Fibroblast of skin of scalp (primary cell): ENCODE measurements around the gene LRRC46.
A peak's percentile ranks its signal among the peaks of the same experiment; 100 is the strongest.

Source experiments
- DNase-seq: peaks from one replicate; pipeline ENCODE4 v3.0.0-alpha.2; 2013

LRRC46 gene

GRCh38 chr17:47810200-47810821, 21.2 kb upstream of the LRRC46 start:
- peak; percentile 80 for DNase-seq

GRCh38 chr17:47810901-47811635, 20.4 kb upstream of the LRRC46 start:
- no peak for DNase-seq

GRCh38 chr17:47811709-47812108, 19.8 kb upstream of the LRRC46 start:
- no peak for DNase-seq

DNA sequence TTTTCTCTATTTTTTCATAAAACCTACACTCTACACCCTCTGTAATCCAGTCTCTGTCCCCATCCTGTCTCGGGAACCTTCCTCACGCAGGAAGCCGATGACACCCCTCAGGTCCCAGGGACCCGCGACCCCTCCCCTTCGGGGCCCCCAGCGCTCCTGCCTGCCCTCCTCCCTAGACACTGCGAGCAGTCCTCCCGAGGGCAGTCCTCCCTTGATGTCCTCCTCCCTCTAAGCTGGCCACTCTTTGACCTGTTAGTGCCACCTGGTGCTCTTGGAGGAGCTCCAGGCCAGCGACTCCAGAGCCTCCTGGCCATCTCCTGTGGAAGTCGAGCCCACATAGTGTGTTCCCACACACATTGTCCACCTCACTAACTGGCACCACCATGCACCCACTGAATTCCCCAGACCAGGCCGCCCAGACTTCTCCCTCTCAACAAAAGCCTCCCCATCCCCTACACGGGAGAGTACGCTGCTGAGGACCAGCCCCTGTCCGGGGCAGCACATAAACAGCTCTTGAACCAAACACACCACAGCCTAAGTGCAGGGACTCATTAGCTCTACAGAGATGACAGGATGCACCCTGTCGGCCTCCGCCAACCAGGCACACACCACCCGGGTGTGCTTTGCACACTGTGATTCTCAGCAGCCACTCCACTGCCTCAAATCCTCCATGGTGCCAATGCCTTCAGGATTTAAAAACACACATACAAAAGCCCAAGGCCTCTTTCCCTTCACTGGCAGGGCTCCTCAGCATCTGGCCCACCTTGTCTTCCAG, 19.1 kb upstream of the LRRC46 start:
- no peak for DNase-seq

- no peak for DNase-seq
Observed at GRCh38 chr17:47813077-47813476, 18.4 kb upstream of the LRRC46 start.

GRCh38 chr17:47813512-47814031, 17.9 kb upstream of the LRRC46 start:
- DNase-seq = no peak

DNA sequence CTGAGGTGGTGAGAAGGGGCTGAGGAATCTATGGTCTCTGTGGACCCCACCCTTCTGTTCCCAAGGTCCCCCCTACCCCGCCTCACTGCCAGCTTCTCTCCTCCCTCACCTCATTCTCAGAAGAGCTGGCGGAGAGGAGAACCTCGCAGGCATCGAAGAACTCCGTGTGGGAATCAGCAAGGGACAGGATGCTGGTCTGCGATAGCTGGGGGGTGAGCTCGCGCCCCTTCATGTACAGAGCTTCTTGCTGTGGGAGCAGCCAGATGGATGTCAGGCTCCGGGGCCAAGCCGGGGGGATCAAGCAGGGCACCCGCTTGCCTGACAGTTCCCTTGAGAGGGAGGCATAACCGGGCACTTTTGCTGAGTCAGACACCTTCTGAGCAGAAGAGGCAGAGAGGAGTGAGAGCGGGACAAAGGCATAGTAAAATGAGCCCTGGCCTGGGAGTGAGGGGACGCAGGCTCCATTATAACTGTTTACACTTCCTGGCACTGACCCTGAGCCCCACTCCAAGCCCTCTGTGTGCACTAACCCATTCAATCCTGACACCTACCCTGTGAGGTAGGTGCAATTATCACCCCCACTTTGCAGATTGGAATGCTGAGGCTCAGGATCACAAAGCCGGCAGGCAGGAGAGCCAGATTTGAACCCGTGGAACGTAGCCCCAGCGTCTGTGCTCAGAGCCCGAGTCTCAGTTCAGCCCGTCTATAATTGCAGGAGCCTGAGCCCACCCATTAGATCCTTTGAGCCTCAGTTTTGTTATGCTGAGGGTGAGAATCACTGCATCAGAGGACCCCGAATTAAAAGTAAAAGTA, 16.2 kb upstream of the LRRC46 start:
- DNase-seq = no peak

GRCh38 chr17:47816111-47816735, 15.2 kb upstream of the LRRC46 start:
- no peak for DNase-seq

- no peak for DNase-seq
Observed at GRCh38 chr17:47816947-47817346, 14.5 kb upstream of the LRRC46 start.

- DNase-seq = no peak
Observed at GRCh38 chr17:47818002-47818695, 13.3 kb upstream of the LRRC46 start.

DNA sequence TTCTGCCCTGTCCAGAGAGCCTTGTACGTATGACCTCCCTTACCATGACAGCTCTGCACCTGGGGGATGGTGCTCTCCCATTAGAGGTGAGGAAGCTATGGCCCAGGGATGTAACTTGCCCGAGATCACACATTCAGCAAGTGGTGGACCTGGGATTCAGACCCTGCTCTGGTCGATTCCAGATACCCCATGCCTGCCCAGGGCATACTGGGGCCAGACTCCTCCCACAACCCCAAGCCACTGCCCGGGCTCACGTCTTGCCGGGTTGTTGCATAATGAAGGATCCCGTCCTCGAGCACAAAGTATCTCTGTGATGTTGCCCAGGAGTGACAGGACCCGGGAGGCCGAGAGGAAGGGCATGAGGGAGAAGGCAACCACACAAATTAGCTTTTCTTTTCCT, 12.0 kb upstream of the LRRC46 start:
- no peak for DNase-seq

- DNase-seq = no peak
Observed at GRCh38 chr17:47820033-47820789, 11.3 kb upstream of the LRRC46 start.

GRCh38 chr17:47821031-47821423, 10.4 kb upstream of the LRRC46 start:
- DNase-seq = no peak

DNA sequence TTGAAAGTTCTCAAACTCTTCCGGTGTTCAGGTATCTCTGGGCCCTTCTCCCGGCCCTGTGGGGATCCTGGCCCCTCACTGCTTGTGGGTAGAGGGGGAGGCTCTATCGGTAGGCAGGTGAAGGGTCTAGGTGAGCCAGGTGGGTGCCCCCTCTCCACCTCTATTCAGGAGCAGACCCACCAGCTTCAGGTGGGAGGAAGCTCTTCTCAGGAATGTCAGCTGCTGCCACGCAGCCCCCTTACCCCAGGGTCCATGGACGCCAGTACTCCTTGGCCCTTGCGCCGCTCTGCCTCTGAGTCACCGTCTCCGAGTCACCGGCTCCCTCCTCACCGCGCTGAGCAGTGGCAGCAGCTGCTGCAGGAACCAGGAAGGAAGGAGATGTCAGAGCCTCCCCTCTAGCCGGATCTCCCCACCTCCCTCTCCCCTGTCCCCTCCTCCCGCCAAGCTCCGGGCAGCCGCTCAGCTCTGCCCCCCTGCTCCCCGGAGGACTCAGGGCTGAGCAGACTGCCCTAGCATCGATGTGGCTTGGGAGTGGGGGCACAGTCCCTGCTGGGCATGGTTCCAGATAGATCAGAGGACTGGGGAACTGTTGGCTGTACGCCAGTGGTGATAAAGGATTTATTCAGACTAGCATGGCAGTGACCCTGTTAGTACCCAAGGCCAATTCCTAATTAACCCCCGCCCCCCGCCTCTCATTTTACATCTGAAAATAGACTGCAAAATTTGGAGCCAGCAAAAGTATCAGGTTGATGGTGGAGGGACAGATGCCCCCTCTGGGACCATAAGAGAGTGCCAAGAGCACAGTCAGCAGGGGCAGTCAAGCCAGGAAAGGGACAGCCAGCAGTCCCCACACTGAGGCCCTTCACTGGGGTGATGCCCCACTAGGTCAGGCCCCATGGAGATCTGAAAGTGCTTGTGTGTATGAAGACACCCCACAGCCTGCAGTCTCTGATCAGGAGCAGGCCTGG, 9.8 kb upstream of the LRRC46 start, which contains the start of gene OSBPL7:
TSS of gene OSBPL7 (minus strand) at position 371 of the 968 bp plus-strand sequence. CDS start 1,516 bp downstream, outside the sequence.
- peak; percentile 86 for DNase-seq

- DNase-seq = no peak
Observed at GRCh38 chr17:47822785-47823184, 8.7 kb upstream of the LRRC46 start.

DNA sequence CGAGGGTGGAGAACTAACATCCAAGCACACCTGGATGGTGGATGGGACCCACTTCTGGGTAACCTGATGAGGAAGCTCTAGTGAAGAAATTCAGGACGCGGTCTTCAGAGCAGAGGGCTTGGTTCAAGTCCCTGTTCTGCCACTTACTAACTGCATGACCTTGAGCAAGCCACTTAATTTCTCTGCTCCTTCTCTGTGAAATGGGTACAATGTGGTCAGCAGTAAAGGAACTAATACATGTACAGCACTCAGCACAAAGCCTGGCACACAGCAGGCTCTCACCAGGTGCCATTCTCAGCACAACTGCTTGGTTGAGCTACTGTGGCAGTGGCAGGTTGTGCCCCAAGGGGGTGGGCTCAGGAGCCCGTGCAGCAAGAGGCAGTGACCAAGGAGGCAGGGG, 8.0 kb upstream of the LRRC46 start:
- DNase-seq = no peak

DNA sequence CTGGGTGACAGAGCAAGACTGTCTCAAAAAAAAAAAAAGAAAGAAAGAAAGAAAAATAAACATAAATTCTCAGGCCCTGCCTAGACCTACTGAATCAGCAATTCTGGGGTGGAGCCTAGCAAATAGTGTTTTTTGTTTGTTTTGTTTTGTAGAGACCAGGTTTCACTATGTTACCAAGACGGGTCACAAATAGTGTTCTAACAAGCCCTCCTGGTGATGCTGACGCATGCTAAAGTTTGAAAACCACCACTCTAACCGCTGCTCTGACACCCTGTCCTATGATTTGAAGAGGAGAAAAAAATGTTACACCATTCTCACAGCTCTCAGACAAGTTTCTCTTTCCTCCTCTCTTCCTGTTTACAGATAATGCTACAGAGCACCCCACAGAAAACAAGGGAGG, 1.6 kb upstream of the LRRC46 start:
- no peak for DNase-seq

GRCh38 chr17:47830396-47831002, 971 bp upstream of the LRRC46 start:
- no peak for DNase-seq

- DNase-seq = no peak
Observed at GRCh38 chr17:47831934-47832327, 461 bp downstream of the LRRC46 start.
